H1 (cell line): Measurements from ENCODE around the gene ADAMTS16. TPM values are rescaled to one million over a fixed set of nuclear protein-coding genes. Genes with fewer than 3 reads are reported as not detected.

Experiments
- BRCA1 ChIP-seq: IDR thresholded peaks from 2 replicates; pipeline ENCODE4 v1.6.1; 2012; ENCODE audit warnings: low read depth, low read length, improper control_type of control experiment
- CHD2 ChIP-seq: IDR thresholded peaks from 2 replicates; pipeline ENCODE4 v1.6.1; 2012; ENCODE audit warnings: low read length, improper control_type of control experiment
- CTBP2 ChIP-seq: IDR thresholded peaks from 2 replicates; pipeline ENCODE4 v1.7.0; 2011; ENCODE audit warnings: borderline replicate concordance, mild to moderate bottlenecking, moderate library complexity, mixed read lengths, low read length; ENCODE audit not compliant: insufficient read depth, insufficient read length
- NRF1 ChIP-seq: IDR thresholded peaks from 2 replicates; pipeline ENCODE4 v1.6.1; 2011; ENCODE audit warnings: mild to moderate bottlenecking, low read depth, low read length, improper control_type of control experiment
- polyA plus RNA-seq, 7 experiments: library from polyadenylated mRNA; depleted of rRNA in 3 of 7; stranded (reverse) in 5 of 7; unstranded in 2 of 7; fragments of >200 nt in 5 of 7; fragments of 200-250 nt in 2 of 7; gene quantifications; 1 replicate in 5 of 7; 2 replicates in 1 of 7; 4 replicates in 1 of 7; pipeline versions ENCODE4 v1.2.1 to v1.2.3, GENCODE V29; 2011 to 2013; ENCODE audit warnings: missing spikeins in 2 of 7, mixed read lengths in 2 of 7
- total RNA-seq: library from RNA; stranded (reverse); fragmentation: NEBNext Ultra II Directional; extraction: Animal tissue kit (Norgen Biotek cat#: 25700); gene quantifications from 2 replicates; pipeline ENCODE4 v1.2.1, GENCODE V29; 2021
- TF ChIP-seq, protein P1 (sequence below): fragments of 300-600 bp; sonication (generic); IDR thresholded peaks from 2 replicates; pipeline ENCODE4 v1.7.1; 2012; ENCODE audit warnings: low read length, moderate library complexity, mild to moderate bottlenecking, inconsistent platforms; ENCODE audit not compliant: insufficient replicate concordance
- TF ChIP-seq, protein P2 (sequence below): IDR thresholded peaks from 2 replicates; pipeline ENCODE4 v1.6.1; 2011; ENCODE audit warnings: low read depth, mild to moderate bottlenecking, low read length; ENCODE audit not compliant: insufficient read depth
- TF ChIP-seq, protein P3 (sequence below), 3 experiments: IDR thresholded peaks; 1 replicate in 2 of 3; 2 replicates in 1 of 3; pipeline versions ENCODE4 v1.5.1 to v1.6.1; 2011; ENCODE audit warnings: low read length in 3 of 3, mild to moderate bottlenecking in 3 of 3, inconsistent platforms in 2 of 3, low read depth in 1 of 3, moderate library complexity in 1 of 3; ENCODE audit not compliant: insufficient read depth in 1 of 3; ENCODE audit errors: control extremely low read depth in 1 of 3

ADAMTS16 gene
- total and polyA plus RNA-seq, 2 of the 8 experiments (the other 6 are each of a cell fraction or from before 2014, with no cell fraction given), result 3.7 to 16.0 TPM

DNA sequence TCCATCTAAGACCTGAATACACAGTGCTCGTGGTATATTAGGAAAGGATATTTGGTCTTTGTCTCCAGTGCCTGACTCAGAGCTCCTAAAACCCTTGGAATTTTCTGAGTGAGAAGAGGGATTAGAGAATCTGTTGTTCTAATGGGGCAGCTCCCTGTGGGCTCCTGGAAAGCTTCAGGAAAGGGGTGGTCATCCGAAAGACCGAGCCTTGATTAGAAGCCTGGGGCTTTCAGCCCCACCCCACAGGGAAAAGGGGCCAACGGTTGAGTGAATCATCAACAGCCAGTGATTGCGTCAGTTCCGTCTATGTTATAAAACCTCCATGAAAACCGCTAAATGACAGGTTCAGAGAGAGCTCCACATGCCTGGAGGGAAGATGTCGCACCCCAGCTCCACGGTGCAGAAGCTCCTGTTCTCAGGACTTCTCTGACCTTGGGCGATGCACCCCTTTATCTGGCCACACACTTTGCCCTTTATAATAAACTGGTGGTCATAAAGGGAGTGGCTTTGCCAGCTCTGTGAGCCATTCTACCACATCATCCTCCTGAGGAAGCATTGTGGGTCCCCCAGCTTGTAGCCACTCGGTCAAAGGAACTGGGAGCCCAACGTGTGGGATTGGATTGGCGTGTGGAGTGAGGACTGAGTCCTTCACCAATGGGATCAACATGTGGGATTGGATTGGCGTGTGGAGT, 211.3 kb downstream of the ADAMTS16 start (continued):
- TF ChIP-seq, protein P1, sequence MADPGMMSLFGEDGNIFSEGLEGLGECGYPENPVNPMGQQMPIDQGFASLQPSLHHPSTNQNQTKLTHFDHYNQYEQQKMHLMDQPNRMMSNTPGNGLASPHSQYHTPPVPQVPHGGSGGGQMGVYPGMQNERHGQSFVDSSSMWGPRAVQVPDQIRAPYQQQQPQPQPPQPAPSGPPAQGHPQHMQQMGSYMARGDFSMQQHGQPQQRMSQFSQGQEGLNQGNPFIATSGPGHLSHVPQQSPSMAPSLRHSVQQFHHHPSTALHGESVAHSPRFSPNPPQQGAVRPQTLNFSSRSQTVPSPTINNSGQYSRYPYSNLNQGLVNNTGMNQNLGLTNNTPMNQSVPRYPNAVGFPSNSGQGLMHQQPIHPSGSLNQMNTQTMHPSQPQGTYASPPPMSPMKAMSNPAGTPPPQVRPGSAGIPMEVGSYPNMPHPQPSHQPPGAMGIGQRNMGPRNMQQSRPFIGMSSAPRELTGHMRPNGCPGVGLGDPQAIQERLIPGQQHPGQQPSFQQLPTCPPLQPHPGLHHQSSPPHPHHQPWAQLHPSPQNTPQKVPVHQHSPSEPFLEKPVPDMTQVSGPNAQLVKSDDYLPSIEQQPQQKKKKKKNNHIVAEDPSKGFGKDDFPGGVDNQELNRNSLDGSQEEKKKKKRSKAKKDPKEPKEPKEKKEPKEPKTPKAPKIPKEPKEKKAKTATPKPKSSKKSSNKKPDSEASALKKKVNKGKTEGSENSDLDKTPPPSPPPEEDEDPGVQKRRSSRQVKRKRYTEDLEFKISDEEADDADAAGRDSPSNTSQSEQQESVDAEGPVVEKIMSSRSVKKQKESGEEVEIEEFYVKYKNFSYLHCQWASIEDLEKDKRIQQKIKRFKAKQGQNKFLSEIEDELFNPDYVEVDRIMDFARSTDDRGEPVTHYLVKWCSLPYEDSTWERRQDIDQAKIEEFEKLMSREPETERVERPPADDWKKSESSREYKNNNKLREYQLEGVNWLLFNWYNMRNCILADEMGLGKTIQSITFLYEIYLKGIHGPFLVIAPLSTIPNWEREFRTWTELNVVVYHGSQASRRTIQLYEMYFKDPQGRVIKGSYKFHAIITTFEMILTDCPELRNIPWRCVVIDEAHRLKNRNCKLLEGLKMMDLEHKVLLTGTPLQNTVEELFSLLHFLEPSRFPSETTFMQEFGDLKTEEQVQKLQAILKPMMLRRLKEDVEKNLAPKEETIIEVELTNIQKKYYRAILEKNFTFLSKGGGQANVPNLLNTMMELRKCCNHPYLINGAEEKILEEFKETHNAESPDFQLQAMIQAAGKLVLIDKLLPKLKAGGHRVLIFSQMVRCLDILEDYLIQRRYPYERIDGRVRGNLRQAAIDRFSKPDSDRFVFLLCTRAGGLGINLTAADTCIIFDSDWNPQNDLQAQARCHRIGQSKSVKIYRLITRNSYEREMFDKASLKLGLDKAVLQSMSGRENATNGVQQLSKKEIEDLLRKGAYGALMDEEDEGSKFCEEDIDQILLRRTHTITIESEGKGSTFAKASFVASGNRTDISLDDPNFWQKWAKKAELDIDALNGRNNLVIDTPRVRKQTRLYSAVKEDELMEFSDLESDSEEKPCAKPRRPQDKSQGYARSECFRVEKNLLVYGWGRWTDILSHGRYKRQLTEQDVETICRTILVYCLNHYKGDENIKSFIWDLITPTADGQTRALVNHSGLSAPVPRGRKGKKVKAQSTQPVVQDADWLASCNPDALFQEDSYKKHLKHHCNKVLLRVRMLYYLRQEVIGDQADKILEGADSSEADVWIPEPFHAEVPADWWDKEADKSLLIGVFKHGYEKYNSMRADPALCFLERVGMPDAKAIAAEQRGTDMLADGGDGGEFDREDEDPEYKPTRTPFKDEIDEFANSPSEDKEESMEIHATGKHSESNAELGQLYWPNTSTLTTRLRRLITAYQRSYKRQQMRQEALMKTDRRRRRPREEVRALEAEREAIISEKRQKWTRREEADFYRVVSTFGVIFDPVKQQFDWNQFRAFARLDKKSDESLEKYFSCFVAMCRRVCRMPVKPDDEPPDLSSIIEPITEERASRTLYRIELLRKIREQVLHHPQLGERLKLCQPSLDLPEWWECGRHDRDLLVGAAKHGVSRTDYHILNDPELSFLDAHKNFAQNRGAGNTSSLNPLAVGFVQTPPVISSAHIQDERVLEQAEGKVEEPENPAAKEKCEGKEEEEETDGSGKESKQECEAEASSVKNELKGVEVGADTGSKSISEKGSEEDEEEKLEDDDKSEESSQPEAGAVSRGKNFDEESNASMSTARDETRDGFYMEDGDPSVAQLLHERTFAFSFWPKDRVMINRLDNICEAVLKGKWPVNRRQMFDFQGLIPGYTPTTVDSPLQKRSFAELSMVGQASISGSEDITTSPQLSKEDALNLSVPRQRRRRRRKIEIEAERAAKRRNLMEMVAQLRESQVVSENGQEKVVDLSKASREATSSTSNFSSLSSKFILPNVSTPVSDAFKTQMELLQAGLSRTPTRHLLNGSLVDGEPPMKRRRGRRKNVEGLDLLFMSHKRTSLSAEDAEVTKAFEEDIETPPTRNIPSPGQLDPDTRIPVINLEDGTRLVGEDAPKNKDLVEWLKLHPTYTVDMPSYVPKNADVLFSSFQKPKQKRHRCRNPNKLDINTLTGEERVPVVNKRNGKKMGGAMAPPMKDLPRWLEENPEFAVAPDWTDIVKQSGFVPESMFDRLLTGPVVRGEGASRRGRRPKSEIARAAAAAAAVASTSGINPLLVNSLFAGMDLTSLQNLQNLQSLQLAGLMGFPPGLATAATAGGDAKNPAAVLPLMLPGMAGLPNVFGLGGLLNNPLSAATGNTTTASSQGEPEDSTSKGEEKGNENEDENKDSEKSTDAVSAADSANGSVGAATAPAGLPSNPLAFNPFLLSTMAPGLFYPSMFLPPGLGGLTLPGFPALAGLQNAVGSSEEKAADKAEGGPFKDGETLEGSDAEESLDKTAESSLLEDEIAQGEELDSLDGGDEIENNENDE, result no peak
- no peak for TF ChIP-seq CTBP2
- TF ChIP-seq, protein P2, sequence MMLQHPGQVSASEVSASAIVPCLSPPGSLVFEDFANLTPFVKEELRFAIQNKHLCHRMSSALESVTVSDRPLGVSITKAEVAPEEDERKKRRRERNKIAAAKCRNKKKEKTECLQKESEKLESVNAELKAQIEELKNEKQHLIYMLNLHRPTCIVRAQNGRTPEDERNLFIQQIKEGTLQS, result no peak
- no peak for TF ChIP-seq CHD2
- TF ChIP-seq NRF1, result no peak
- no peak for TF ChIP-seq BRCA1
- TF ChIP-seq, protein P3, sequence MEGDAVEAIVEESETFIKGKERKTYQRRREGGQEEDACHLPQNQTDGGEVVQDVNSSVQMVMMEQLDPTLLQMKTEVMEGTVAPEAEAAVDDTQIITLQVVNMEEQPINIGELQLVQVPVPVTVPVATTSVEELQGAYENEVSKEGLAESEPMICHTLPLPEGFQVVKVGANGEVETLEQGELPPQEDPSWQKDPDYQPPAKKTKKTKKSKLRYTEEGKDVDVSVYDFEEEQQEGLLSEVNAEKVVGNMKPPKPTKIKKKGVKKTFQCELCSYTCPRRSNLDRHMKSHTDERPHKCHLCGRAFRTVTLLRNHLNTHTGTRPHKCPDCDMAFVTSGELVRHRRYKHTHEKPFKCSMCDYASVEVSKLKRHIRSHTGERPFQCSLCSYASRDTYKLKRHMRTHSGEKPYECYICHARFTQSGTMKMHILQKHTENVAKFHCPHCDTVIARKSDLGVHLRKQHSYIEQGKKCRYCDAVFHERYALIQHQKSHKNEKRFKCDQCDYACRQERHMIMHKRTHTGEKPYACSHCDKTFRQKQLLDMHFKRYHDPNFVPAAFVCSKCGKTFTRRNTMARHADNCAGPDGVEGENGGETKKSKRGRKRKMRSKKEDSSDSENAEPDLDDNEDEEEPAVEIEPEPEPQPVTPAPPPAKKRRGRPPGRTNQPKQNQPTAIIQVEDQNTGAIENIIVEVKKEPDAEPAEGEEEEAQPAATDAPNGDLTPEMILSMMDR (IDR thresholded peaks at IDR 0.05; ENCODE audit: control extremely low read depth in 1 of 3, insufficient read depth in 1 of 3, low read depth in 1 of 3, low read length in 3 of 3), result no peak
